LHCN-M2 (cell line): ENCODE data around the gene IQCN. TPM values are rescaled to one million over a fixed set of nuclear protein-coding genes. Genes with fewer than 3 reads are reported as not detected.
A peak's percentile ranks its signal among the peaks of the same experiment; 100 is the strongest.

ENCODE experiments used
- DNase-seq: peaks from one replicate; pipeline ENCODE4 v3.0.0-alpha.2; 2012; ENCODE audit warnings: low read depth
- total RNA-seq: library from RNA; depleted of rRNA; stranded (reverse); fragments of >200 nt; gene quantifications from 2 replicates; pipeline ENCODE4 v1.2.3, GENCODE V29; 2014

The IQCN gene
- total RNA-seq, 1 experiment from 2014 or later = 0.06 TPM

- DNase-seq = no peak
Measured at GRCh38 chr19:18306888-18307260, 32.6 kb upstream of the IQCN start.

DNA sequence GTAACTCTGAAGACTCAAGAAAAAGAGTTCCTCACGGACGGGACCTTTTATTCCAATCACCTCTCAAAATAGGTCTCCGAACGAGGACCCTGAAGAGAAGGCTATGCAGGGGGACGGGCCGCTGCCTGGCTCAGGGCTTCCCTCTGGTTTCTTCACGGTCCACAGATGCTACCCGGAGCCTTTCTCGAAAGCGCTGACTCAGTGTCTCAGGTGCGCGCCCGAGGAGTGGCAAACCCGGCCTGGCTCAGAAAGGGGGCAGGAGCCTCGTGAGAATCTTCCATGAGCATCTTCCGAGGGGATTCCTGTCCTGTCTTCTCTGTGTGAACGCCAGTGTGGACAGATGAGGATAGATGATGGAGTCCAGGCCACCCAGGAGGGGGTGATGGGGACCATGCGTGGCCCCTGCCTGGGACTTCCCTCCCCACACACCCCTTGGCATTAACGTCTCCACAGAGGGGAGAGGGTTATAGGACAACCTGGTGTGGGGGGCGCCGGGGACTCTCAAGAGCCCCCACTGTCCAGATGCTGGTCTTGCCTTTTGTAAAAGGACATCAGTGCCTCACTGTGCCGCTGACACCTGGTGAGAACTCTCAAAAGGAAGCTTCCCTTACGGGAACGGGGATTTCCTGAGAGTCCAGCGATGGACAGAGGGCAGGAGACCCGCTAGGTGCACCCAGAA is 32.1 kb upstream of the IQCN start:
- no peak for DNase-seq

DNA sequence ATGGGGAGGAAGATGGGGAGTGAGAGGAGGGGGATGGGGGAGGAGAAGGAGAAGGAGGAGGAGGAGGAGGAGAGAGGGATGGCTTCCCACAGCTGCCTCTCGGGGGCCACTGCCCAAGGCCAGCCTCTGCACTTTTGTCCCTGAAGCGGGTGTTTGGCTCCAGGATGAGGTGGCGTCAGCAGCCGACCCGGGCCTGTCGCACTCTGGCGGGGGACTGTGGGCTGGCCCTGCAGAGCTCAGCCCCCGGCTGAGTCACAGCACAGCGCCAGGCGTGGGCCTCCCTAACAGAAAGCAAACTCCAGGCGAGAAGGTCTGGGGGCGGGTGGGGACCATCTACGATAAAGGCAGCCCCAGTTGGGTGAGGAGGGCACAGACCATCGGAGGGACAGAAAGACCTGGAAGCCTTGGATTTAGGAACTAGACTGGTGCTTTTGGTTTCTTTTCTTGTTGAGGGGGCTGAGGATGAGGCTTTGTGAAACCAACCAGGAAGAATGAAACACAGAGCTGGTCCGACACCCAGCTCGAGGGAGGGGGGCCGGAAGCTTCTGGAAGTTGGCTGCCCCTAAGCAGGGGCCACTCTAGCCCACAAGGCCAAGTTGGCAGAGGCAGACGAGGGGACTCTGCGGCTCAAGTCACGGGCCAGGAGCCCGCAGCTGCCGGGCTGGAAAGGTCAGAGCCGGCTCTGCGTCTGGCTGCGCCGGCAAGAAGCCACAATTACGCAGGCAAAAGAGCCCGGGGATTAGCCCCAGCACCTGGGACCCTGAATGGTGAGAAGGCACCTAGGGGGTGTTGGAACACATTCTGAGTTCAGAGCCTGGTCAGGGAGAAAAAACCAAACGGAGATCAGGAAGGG is 30.4 kb upstream of the IQCN start:
- DNase-seq = peak; percentile 62

DNA sequence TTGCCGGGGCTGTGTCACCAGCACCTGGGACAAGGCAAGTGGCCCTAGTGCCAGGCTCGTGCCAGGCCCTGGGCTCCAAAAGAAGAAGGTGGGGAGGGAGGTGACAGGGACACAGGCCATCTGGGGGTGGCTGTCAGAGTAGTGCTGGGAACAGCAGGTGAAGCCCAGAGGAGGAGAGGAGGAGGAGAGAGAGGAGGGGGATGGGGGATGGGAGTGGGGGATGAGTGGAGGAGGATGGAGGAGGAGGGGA is 29.9 kb upstream of the IQCN start:
- DNase-seq = no peak

GRCh38 chr19:18301718-18302111 is 27.5 kb upstream of the IQCN start:
- no peak for DNase-seq

- peak; percentile 81 for DNase-seq
Measured at GRCh38 chr19:18300930-18301717, 26.9 kb upstream of the IQCN start.

- DNase-seq = no peak
Measured at GRCh38 chr19:18299654-18300053, 25.4 kb upstream of the IQCN start.

- no peak for DNase-seq
Measured at GRCh38 chr19:18298601-18299000, 24.3 kb upstream of the IQCN start.

- DNase-seq = no peak
Measured at GRCh38 chr19:18297308-18297707, 23.1 kb upstream of the IQCN start.

GRCh38 chr19:18295034-18295451 is 20.8 kb upstream of the IQCN start:
- DNase-seq = no peak

- no peak for DNase-seq
Measured at GRCh38 chr19:18294467-18294864, 20.2 kb upstream of the IQCN start.

DNA sequence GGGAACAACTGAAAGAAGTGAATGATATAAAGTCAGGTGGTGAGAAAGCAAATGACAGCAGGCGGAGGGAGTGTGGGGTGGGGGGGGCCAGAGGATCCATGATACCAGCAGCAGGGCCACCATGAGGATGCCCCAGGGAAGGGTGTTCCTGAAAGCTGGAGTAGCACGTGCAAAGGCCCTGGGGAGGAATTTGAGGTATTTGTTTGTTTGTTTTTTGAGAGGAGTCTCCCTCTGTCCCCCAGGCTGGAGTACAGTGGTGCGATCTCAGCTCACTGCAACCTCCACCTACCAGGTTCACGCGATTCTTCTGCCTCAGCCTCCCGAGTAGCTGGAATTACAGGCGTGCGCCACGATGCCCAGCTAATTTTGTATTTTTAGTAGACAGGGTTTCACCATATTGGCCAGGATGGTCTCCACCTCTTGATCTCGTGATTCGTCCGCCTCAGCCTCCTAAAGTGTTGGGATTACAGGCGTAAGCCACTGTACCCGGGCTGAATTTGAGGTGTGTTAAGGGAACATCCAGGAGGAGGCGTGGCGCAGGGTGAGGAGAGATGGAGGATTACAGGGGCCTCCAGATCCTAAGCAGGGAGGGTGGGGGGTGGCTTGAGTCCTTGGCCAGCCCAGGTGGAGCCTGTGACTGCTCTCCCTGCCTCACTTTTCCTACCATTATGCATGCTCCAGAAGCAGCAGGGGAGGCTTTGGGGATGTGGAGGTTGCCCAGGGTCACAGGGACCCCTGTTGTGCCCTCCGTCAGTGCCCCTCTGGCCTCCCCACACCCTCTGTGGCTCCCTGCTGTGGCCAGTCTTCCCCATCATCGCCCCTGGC is 19.6 kb upstream of the IQCN start:
- no peak for DNase-seq

DNA sequence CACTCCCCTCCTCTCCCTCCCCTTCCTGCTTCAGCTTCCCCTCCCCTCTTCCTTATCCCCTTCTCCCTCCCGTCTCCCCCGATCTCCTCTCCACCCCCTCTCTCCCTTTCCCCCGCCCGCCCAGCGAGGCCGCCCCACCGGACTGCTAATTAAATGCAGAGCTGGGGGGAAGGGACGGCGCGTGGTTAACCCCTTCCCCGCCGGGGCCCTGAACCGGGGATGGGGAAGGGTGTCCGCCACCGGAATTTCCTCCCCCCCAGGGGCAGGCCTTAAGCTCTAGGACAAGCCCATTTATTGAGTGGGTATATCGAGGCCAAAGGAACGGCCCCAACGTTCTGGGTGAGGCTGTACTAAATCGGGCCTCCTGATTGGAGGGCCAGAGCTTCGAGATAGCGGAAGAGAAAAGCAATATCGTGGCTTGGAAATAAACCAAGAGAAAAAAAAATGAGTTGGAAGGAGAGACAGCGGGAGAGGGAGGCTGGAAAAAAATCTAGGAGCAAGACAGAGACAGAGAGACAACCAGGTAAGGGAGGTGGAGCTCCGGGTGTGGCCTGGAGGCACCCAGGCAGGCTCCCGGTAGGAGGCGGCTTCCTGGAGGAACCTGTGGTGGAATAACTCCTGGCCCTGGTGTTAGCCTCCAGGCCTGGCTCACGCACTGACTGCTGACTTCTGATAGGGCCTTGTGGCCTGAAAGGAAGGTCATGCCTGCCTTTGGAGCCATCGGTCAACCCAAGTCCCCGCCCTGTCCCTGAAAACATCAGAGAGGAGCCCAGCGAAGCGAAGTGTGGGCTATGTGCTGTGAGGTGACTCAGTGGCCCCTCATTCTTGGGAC is 18.8 kb upstream of the IQCN start:
- DNase-seq = no peak

GRCh38 chr19:18292462-18292809 is 18.2 kb upstream of the IQCN start:
- DNase-seq = no peak

DNA sequence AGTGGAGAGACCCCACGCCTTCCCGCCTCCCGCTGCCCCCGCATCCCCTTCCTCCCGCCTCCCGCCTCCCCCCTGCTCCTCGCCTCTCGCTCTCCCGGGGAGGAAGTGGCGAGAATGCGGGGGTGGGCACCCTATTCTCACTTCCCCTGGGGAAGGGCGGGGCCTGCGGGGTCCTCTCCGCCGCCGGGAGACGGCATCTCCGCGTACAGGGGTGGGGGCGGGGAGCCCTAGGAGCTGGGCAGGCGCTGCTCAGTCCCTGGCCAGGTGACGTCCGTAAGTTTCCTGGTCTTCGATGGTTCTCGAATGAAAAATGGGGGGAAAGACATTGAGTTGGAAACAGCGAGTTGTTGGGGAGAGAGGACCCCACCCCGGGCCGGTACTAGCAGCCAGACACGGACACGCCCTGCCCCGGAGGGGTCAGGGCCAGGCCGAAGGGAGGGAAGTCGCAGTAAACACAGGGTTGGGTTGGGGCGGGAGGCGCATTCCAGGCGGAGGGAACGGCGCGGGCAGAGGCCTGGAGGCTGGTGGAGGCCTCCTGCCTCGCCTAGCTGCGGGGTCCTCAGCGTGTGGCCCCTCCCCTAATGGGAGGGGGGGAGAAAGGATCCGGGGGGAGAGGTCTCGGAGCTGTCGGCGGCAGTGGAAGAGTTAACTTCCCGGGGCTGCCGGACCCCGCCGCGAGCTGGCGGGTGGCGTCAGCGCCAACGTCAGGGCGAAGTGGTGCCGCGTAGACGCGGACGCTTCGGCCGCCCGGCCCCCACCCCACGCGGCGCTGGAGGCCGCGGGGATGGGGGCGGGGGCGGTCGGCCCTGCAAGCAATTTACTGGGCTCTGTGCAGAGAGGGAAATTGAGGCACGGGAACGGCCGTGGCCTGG is 17.6 kb upstream of the IQCN start:
- no peak for DNase-seq

- DNase-seq = no peak
Measured at GRCh38 chr19:18291019-18291524, 16.8 kb upstream of the IQCN start.

- no peak for DNase-seq
Measured at GRCh38 chr19:18290302-18291018, 16.2 kb upstream of the IQCN start.

GRCh38 chr19:18289471-18290301 is 15.4 kb upstream of the IQCN start:
- DNase-seq = no peak
